Left ventricle myocardium inferior (tissue), 1 donor: ENCODE data around the gene LMTK2. TPM values are rescaled to one million over a fixed set of nuclear protein-coding genes. Genes with fewer than 3 reads are reported as not detected.

Experiments used
- DNase-seq: peaks from one replicate; pipeline ENCODE4 v3.0.0-alpha.2; 2020
- H3K27ac ChIP-seq: fragments of 200-600 bp; replicated peaks from 2 replicates; pipeline ENCODE4 v1.8.0; 2021
- H3K27me3 ChIP-seq: fragments of 200-600 bp; 2 replicates; pipeline ENCODE4 v1.8.0; 2021; ENCODE audit warnings: low read depth
- H3K36me3 ChIP-seq: fragments of 200-600 bp; 2 replicates; pipeline ENCODE4 v1.8.0; 2021
- H3K4me1 ChIP-seq: fragments of 200-600 bp; 2 replicates; pipeline ENCODE4 v1.8.0; 2021
- H3K4me3 ChIP-seq: fragments of 200-600 bp; 2 replicates; pipeline ENCODE4 v1.8.0; 2021; ENCODE audit warnings: mild to moderate bottlenecking, moderate library complexity
- H3K9me3 ChIP-seq: fragments of 200-600 bp; replicated peaks from 2 replicates; pipeline ENCODE4 v1.8.0; 2021
- CTCF ChIP-seq: fragments of 200-600 bp; IDR thresholded peaks from 2 replicates; pipeline ENCODE4 v1.8.0; 2021; ENCODE audit warnings: antibody characterized with exemption, mild to moderate bottlenecking, borderline replicate concordance
- intact Hi-C: fragments of 100-400 bp; cut with micrococcal nuclease; formaldehyde crosslinking; loops from one replicate; pipeline ENCODE4 v1.11.0; 2022
- total RNA-seq: library from RNA; stranded (reverse); fragmentation: NEBNext Ultra II Directional; extraction: Animal tissue kit (Norgen Biotek cat#: 25700); gene quantifications from one replicate; pipeline ENCODE4 v1.2.1, GENCODE V29; 2021
- donor health status: DM: no; HTN: yes; CAD: no; lungs with severe emphysema.

LMTK2 gene
- total RNA-seq, 1 donor from 2014 or later = 26.9 TPM

- H3K9me3 ChIP-seq = no peaks in the 10 kb centered on the region
- H3K4me3 ChIP-seq = no peak overlapping the region
- no peak overlapping the region for H3K27ac ChIP-seq
- intact Hi-C loops = no loop called here
- no peaks in the 10 kb centered on the region for H3K27me3 ChIP-seq
- no peak for TF ChIP-seq CTCF
- peaks cover 86% of the 10 kb centered on the region for H3K36me3 ChIP-seq
- DNase-seq = peak; percentile 9
- no peaks in the 10 kb centered on the region for H3K4me1 ChIP-seq
Observed at GRCh38 chr7:98221611-98222532, 115.2 kb downstream of the LMTK2 start.

- intact Hi-C loops = no loop called here
- DNase-seq = peak; percentile 9
- H3K36me3 ChIP-seq = peaks cover 86% of the 10 kb centered on the region
Observed at GRCh38 chr7:98222533-98223195, 116.0 kb downstream of the LMTK2 start.

DNA sequence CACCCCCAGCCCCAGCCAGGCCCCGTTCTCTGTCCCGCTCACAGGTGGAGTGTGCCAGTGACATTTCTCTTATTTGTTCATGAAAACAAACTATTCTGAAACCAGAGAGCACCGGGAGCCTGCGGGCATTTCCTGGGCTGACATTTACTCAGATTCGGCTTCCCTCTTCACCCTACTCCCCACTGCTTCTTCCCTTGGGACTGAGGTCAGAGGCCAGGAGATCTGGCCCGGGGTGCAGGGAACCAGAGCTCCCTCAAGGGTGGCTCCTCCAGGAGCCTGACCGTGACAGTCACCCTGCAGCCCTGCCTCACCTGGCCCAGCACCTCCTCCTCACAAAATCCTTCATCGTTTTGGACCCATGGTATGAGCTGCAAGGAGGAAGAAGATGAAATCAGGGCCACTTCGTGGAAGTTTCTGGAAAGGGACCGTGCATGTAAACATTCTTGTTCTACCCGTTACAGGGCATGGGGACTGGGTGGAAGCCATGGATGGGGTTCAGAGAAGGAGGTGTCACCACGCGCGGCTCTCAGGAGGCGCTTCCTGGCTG, 116.8 kb downstream of the LMTK2 start:
- intact Hi-C loops = no loop called here
- TF ChIP-seq CTCF = no peak
- DNase-seq = no peak
- H3K27ac ChIP-seq = no peak overlapping the region
- H3K4me1 ChIP-seq = no peaks in the 10 kb centered on the region
- peaks cover 87% of the 10 kb centered on the region for H3K36me3 ChIP-seq
- H3K4me3 ChIP-seq = no peak overlapping the region
- H3K27me3 ChIP-seq = no peaks in the 10 kb centered on the region
- H3K9me3 ChIP-seq = no peaks in the 10 kb centered on the region

More at GRCh38 chr7:98222533-98223195, 116.0 kb downstream of the LMTK2 start:
- Histone ChIP-seq H3K4me3 (no peak overlapping the region), H3K9me3 (no peaks in the 10 kb centered on the region), H3K27ac (no peak overlapping the region), H3K4me1 (no peaks in the 10 kb centered on the region), H3K27me3 (no peaks in the 10 kb centered on the region)
- no peak for TF ChIP-seq CTCF

DNA sequence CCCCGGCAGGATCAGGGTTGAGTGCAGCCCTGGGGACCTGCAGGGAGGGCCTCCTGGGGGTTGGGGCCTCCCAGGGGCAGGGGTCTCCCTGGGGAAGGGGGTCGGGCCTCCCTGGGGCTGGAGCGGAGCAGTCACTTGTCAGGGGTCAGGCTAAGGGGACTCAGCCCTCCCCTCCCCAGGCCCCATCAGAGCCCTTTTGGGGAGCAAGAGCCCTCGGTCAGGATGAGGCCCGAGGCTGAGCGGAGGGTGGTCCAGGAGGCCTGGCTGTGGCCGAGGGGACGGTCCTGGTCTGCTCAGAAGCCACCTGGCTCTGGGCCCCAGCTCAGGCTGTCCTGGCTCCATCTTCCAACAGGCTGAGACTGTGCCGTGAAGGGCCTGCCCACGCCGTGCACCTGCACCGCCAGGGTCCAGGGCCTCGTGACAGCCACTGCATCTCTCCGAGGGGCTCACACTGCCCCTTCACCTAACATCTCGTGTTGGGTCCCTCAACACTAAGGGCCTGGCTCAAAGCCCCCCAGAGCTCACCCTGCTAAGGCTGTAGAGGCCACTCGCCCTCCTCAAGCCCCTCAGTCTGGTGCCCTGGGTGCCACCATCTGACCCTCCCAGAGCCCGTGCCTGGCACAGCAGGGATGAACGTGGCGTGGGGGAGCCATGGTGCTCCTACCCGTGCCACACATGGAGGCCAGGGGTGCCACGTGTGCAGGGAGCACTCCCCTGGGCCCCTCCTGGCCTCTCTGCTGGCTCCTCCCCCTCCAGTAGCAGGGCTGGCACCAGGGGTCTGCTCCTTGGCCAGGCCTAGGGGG, 117.4 kb downstream of the LMTK2 start:
- H3K4me1 ChIP-seq = no peaks in the 10 kb centered on the region
- H3K36me3 ChIP-seq = peaks cover 92% of the 10 kb centered on the region
- H3K27me3 ChIP-seq = no peaks in the 10 kb centered on the region
- no peak overlapping the region for H3K27ac ChIP-seq
- no peak overlapping the region for H3K4me3 ChIP-seq
- DNase-seq = peak; percentile 2
- no peak for TF ChIP-seq CTCF
- intact Hi-C loops = no loop called here
- H3K9me3 ChIP-seq = no peaks in the 10 kb centered on the region

GRCh38 chr7:98224701-98225181, 118.1 kb downstream of the LMTK2 start:
- Histone ChIP-seq H3K4me3 (no peak overlapping the region), H3K9me3 (no peaks in the 10 kb centered on the region), H3K4me1 (no peaks in the 10 kb centered on the region), H3K36me3 (peaks cover 94% of the 10 kb centered on the region), H3K27me3 (no peaks in the 10 kb centered on the region), H3K27ac (no peak overlapping the region)
- no peak for DNase-seq
- intact Hi-C loops = no loop called here
- TF ChIP-seq CTCF = no peak
